Medulla oblongata (tissue), 1 donor: ENCODE results near the gene FAM98B.
"Not testable (repeated sequence)": the region's sequence is repeated elsewhere in the genome, so short reads cannot be mapped to it uniquely, and the experiment has no call there.

ENCODE experiments used
- DNase-seq: peaks from one replicate; pipeline ENCODE4 v3.0.0-alpha.2; 2015; ENCODE audit errors: extremely low spot score

Gene FAM98B

DNA sequence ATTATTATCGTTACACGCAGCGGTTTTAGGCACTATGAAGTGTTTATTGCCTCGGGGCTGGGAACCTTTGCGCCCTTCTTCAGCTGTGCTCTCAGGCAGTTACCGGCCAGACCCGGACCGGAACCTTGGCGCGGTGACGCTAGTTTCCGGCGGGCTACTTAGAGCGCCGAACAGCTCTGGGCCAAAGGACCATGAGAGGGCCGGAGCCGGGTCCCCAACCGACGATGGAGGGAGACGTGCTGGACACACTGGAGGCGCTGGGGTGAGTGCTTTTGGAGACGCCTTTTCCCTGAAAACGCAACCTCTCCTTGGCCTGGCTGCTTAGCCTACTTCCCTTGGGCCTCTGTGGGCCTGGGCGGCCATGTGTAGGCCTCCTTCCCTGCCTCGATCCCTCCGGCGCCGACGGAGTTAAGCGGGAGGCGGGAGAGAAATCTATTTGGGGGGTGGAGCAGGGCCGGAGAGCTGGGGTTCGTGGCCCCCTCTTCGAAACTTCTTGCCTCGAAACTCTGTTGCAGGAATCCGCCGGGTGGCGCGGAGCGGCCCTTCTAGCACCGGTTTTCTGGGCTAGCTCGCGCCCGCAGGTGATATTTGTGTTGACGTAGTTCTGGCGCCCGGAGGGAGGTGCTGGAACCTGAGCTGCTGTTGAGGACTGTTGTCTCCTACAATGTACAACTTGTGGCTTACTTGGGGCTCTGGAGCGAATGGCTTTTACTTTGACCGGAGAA lies at the start of gene FAM98B:
Gene FAM98B (plus strand): TSS at position 157 of the 725 bp plus-strand sequence. CDS start 35 bp downstream, at position 192.
- DNase-seq: peak; percentile 91

DNA sequence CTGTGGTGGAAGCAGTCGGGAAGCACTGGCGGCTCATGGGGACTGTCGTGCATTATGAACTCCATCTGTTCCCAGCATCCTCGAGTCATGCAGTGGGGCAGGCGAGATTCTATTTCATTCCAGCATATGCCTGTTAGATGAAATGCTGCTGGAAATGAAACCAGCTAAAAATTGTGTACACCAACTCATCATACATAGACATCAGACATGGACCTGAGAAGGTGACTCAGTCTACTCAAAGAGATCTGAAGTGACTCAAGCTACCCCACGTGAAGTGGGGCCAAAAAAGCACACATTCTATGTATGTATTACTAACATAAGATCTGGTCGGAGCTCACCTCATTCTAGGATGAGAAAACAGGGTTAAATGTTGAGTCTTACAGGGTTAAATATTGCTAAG lies 47.5 kb upstream of the FAM98B start:
- no peak for DNase-seq

GRCh38 chr15:38408576-38408975 lies 45.4 kb upstream of the FAM98B start:
- DNase-seq: no peak

DNA sequence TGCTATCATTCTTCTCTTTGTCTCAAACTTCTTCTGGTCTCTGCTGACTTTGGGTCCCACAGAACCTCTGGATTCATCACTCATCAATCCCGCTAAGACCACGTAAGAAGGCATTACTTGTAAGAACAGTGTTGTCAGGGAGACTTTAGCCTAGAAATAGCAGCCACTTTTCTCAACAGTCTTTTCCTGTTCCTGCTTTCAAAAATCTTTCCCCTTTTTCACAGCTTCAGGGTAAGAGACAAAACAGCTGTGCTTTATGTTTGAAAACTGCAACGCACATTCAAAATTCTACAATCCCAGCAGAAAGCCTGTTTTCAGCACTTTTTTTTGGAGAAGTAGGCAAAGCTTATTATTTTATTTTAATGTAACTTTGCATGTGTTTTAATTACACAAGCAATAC lies 42.0 kb upstream of the FAM98B start:
- peak; percentile 14 for DNase-seq

DNA sequence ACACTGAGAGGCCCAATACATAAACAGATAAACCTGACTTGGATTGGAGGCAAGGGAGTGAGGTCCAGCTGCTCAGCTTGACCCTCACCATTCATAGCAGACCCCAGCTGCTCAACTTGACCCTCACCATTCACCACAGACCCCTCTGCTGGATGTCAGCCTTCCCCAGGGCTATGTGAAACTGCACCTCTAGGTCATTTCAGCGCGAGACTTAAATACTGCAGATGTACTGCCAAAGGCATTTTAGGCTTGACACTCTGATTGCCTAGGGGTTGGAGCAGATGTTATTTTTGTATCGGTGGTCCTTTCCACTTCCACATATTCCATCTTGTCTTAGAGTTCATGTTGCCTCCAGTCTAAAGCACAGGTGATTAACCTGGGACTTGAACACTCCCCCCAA lies 41.5 kb upstream of the FAM98B start:
- no peak for DNase-seq

DNA sequence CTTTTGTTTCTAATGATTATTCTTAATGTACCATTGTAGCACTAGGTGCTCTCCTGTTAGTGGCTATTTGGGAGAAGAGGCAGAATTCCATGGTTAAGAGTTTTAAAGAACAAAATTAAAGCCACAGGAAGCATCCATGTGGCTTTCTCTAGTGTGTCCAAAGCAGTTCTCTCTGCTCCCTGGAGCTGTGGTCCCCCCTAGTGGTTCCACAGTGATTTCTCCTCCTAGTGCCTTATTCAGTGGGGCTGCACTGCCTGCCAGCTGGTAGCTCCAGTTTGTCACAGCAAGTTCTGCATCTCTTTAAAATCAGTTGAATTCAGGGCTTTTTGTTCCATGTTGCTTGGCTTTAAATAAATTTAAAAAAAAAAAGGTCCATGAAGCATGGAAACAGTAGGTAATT lies 39.6 kb upstream of the FAM98B start:
- DNase-seq: peak; percentile 78

- no peak for DNase-seq
Observed at GRCh38 chr15:38421069-38421690, 32.7 kb upstream of the FAM98B start.

DNA sequence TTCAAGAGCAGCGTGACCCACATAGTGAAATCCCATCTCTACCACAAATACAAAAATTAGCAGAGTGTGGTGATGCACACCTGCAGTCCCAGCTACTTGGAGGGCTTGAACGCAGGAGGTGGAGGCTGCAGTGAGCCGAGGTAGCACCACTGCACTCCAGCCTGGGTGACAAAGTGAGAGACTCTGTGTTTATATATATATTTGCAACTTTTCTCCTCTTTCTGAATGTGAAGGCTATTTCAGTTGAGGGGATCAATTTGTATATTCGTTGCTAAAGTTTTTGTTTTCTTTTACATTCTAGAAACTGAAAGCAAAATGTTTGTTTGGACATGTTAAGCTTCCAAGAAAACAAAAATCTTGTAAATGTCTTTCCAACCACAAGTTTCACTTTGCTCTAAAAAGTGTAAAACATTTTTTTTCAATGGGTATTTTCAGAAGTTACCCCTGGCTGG lies 29.8 kb upstream of the FAM98B start:
- DNase-seq: no peak

- no peak for DNase-seq
Observed at GRCh38 chr15:38425269-38425668, 28.7 kb upstream of the FAM98B start.

DNA sequence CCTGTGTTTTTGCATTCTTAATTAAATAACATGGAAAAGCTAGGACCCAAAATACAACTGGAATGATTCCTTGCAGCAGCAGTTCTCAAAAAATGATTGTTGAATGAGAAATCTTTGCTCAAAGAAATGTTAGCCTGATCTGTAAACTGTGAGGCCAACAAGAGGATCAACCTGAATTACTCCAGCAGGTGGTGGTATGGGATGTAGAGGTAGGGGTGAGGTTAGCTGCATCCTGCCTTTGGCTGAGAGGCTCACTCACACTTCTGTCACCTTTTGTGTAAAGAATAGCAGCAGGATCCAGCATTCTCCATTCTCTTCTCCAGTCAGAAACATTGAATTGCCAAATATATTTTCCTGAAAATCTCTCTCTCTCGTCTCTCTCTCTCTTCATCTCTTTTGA lies 26.5 kb upstream of the FAM98B start:
- no peak for DNase-seq

DNA sequence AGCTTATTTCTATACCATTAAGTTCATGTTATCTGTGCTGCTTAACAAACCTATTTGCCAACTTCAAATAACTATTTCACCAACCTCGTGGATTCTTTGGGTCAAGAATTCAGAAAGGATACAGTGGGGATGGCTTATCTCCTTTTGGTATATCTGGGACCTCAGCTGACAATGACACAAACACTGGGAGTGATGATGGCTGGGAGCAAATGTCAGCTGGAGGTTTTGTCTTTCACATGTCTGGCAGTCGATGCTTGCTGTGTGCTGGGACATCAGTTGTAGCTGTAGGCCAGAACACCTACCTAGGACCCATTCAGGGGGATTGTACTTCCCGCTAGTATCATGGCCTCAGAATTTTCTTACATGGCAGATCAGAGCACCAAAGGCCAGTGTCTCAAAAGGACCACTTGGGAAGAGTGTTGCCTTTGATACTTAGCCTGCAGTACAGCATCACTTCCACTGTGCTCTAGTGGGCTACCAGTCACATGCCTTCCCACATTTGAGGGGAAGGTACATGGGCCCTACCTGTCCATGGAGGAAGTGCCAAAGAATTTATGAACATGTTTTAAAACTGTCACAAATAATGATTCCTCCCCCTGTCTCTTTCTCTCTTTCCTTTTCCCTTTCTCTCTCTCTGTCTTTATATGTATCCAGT lies 23.7 kb upstream of the FAM98B start:
- DNase-seq: no peak

DNA sequence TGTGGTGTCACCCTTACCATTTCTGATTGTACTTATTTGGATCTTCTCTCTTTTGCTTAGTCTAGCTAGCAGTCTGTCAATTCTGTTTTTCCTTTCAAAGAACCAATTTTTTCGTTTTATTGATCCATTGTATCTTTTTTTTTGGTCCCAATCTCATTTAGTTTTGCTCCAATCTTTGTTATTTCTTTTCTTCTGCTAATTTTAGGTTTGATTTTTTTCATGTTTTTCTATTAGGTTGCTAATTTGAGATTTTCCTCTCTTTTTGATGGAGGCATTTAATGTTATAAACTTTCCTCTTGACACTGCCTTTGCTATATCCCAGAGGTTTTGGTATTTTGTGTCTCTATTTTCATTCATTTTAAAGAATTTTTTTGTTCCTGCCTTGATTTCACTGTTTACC lies 16.9 kb upstream of the FAM98B start:
- DNase-seq: no peak

GRCh38 chr15:38437603-38438002 lies 16.3 kb upstream of the FAM98B start:
- DNase-seq: not testable (repeated sequence)

- DNase-seq: no peak
Observed at GRCh38 chr15:38438031-38438986, 15.6 kb upstream of the FAM98B start.

GRCh38 chr15:38440353-38441129 lies 13.4 kb upstream of the FAM98B start:
- peak; percentile 74 for DNase-seq

- DNase-seq: no peak
Observed at GRCh38 chr15:38441130-38441519, 12.8 kb upstream of the FAM98B start.

- no peak for DNase-seq
Observed at GRCh38 chr15:38454696-38455090, 766 bp downstream of the FAM98B start.

DNA sequence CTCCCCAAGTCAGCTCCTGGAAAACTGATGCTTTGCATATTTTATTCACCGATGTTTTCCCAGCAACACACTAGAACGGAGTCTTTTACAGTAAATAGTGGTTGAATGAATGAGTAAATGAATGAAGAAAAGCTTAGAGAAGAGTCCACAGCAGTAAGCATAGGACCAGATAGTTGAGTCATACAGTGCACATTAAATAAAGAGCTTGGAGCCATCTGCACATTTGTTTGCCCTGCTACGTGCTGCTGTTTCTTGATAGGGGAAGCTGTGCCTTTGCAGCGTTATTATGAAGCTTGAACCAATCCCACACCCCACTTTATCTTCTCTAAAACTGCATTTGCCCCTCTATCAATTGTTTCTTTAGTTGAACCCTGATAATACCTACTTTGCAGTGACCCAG lies 1.2 kb downstream of the FAM98B start:
- peak; percentile 27 for DNase-seq

DNA sequence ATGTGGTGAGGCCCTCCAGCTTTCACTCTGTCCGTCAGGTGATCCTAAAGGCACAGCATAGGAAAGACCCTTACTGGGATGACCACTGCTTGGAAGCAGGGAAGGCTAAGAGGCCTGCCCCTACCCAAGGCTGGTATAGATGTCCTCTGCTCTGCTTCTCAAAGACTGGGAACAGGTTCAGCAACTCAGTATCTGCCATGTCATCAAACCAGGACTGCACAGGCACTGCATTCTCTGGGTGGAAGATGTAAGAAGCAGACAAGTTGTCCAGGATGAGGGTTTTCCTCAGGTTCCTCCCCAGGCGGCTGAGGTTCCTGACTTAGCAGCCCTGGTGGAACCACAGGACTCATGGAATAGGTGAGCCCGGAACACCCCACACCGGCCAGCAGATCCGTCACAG lies 4.7 kb downstream of the FAM98B start:
- DNase-seq: no peak

GRCh38 chr15:38459480-38459879 lies 5.6 kb downstream of the FAM98B start:
- DNase-seq: no peak

DNA sequence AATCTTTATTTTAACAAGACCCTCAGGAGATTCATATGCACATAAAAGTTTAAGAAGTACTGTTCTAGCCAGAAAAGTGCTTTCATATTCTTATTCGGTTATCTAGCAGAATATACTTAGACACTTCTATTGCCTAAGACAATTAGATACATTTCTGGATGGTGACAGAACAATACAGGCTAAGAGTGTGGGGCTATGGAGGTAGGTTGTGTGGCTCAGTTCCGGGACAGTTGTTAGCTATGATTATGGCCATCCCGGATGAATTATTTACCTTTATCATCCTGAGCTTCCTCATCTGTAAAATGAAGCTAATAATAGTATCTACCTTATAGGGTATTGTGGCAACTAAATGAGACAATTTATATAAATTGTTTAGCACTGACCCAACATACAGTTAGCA lies 6.6 kb downstream of the FAM98B start:
- DNase-seq: no peak
